HCT116 (cell line): ENCODE measurements around the gene BARD1. TPM values are rescaled to one million over a fixed set of nuclear protein-coding genes. Genes with fewer than 3 reads are reported as not detected.

Experiments used
- ATAC-seq: fragments of 200-7000 bp; cut with Tn5 transposase; 2 replicates; pipeline ENCODE4 v1.9.1; 2020; ENCODE audit warnings: mild to moderate bottlenecking, moderate library complexity
- BruUV-seq: library from RNA; stranded (reverse); fragments of 400-500 nt; replicated peaks from 2 replicates; lab custom pipeline; 2021; lab: Mats Ljungman, UMichigan
- CTCF ChIA-PET: fragments of 300-600 bp; sonication (Branson Sonifier 250); formaldehyde crosslinking; loops from one replicate; lab custom pipeline; 2021; ENCODE audit warnings: antibody characterized with exemption; lab: Charles Lee
- POLR2A ChIA-PET: fragments of 300-600, 350-600 bp; sonication (Branson Sonifier 250); formaldehyde crosslinking; loops from one replicate; lab custom pipeline; 2021; ENCODE audit warnings: antibody characterized with exemption; lab: Charles Lee
- RAD21 ChIA-PET, 2 experiments: fragments of 300-600 bp; sonication (Branson Sonifier 250); formaldehyde crosslinking; loops; one replicate each; lab custom pipeline; 2023; ENCODE audit warnings: low total read pairs in 2 of 2; ENCODE audit not compliant: uncharacterized antibody in 2 of 2, unreplicated experiment in 2 of 2, low non-redundant PET in 1 of 2; lab: Charles Lee
- DNase-seq: peaks from one replicate; pipeline ENCODE4 v3.0.0-alpha.2; 2010; ENCODE audit warnings: low read depth, low spot score
- H2AFZ ChIP-seq: fragments of 200-600 bp; shearing (Covaris generic), sonication (generic); 2 replicates; pipeline ENCODE4 v1.6.1; 2017; ENCODE audit warnings: low read depth, mixed run types, mixed read lengths, antibody characterized with exemption, low read length; ENCODE audit not compliant: poor library complexity, severe bottlenecking
- H3K27ac ChIP-seq: 2 replicates; pipeline ENCODE4 v1.5.1; 2012; ENCODE audit warnings: low read depth, low read length
- H3K27me3 ChIP-seq: fragments of 200-600 bp; sonication (generic); 2 replicates; pipeline ENCODE4 v1.6.1; 2016; ENCODE audit warnings: mixed run types, low read length, mixed read lengths; ENCODE audit not compliant: insufficient read depth
- H3K36me3 ChIP-seq, 2 experiments: fragments of 200-500 bp in 1 of 2; fragments of 200-600 bp in 1 of 2; sonication (Bioruptor generic) in 1 of 2; sonication (generic) in 1 of 2; 2 replicates each; pipeline versions ENCODE4 v1.5.1 to v1.6.1; 2014 to 2016; ENCODE audit warnings: low read length in 2 of 2, inconsistent platforms in 1 of 2, mixed read lengths in 1 of 2, mixed run types in 1 of 2; ENCODE audit not compliant: insufficient read depth in 2 of 2, control insufficient read depth in 1 of 2
- H3K4me1 ChIP-seq, 2 experiments: fragments of 200-600 bp in 1 of 2; sonication (generic) in 1 of 2; 2 replicates each; pipeline versions ENCODE4 v1.5.1 to v1.6.1; 2012 to 2017; ENCODE audit warnings: low read length in 2 of 2, inconsistent platforms in 1 of 2, mild to moderate bottlenecking in 1 of 2, mixed read lengths in 1 of 2, mixed run types in 1 of 2, moderate library complexity in 1 of 2; ENCODE audit not compliant: insufficient read depth in 2 of 2, control insufficient read depth in 1 of 2
- H3K4me2 ChIP-seq: fragments of 200-600 bp; sonication (generic); 2 replicates; pipeline ENCODE4 v1.6.1; 2017; ENCODE audit warnings: mixed run types, low read length, mixed read lengths
- H3K4me3 ChIP-seq, 2 experiments: fragments of 200-600 bp in 1 of 2; sonication (generic) in 1 of 2; replicated peaks in 1 of 2; 2 replicates each; pipeline ENCODE4 v1.5.1; 2011 to 2016; ENCODE audit warnings: low read length in 2 of 2, control low read depth in 1 of 2, low read depth in 1 of 2, mild to moderate bottlenecking in 1 of 2, mixed read lengths in 1 of 2, mixed run types in 1 of 2
- H3K79me2 ChIP-seq: fragments of 200-600 bp; sonication (generic); 2 replicates; pipeline ENCODE4 v1.6.1; 2017; ENCODE audit warnings: mild to moderate bottlenecking, mixed run types, low read length, moderate library complexity, mixed read lengths; ENCODE audit not compliant: insufficient read depth
- H3K9ac ChIP-seq: fragments of 200-600 bp; sonication (generic); 2 replicates; pipeline ENCODE4 v1.6.1; 2016; ENCODE audit warnings: low read length, mixed read lengths
- H3K9me2 ChIP-seq: fragments of 200-600 bp; sonication (generic), shearing (Covaris generic); 2 replicates; pipeline ENCODE4 v1.6.1; 2017; ENCODE audit warnings: mixed run types, mild to moderate bottlenecking, moderate library complexity; ENCODE audit not compliant: insufficient read depth
- H3K9me3 ChIP-seq, 2 experiments: fragments of 200-500 bp in 1 of 2; fragments of 200-600 bp in 1 of 2; sonication (Bioruptor generic) in 1 of 2; sonication (generic) in 1 of 2; 2 replicates each; pipeline ENCODE4 v1.6.1; 2014 to 2017; ENCODE audit warnings: low read length in 2 of 2, mixed read lengths in 2 of 2, inconsistent platforms in 1 of 2, low read depth in 1 of 2, mild to moderate bottlenecking in 1 of 2, mixed run types in 1 of 2, moderate library complexity in 1 of 2; ENCODE audit not compliant: control insufficient read depth in 1 of 2, insufficient read depth in 1 of 2
- H4K20me1 ChIP-seq: fragments of 200-600 bp; sonication (generic), shearing (Covaris generic); 2 replicates; pipeline ENCODE4 v1.6.1; 2017; ENCODE audit warnings: mixed run types, mild to moderate bottlenecking, moderate library complexity; ENCODE audit not compliant: insufficient read depth
- CBX3 ChIP-seq: IDR thresholded peaks from 2 replicates; pipeline ENCODE4 v1.6.1; 2012; ENCODE audit warnings: low read depth
- EGR1 ChIP-seq: IDR thresholded peaks from 2 replicates; pipeline ENCODE4 v1.6.1; 2012; ENCODE audit warnings: low read depth
- EZH2 ChIP-seq: fragments of 200-600 bp; sonication (generic); IDR thresholded peaks from 2 replicates; pipeline ENCODE4 v1.6.1; 2017; ENCODE audit warnings: antibody characterized with exemption, mixed run types
- JUND ChIP-seq: IDR thresholded peaks from 2 replicates; pipeline ENCODE4 v1.6.1; 2012
- POLR2A ChIP-seq: IDR thresholded peaks from 2 replicates; pipeline ENCODE4 v1.7.0; 2011; ENCODE audit warnings: borderline replicate concordance; ENCODE audit not compliant: insufficient read depth, insufficient read length; ENCODE audit errors: extremely low read depth
- RAD21 ChIP-seq: IDR thresholded peaks from 2 replicates; pipeline ENCODE4 v1.6.1; 2012; ENCODE audit warnings: low read depth, mild to moderate bottlenecking
- SP1 ChIP-seq: IDR thresholded peaks from 2 replicates; pipeline ENCODE4 v1.6.1; 2012; ENCODE audit warnings: low read depth
- TCF7L2 ChIP-seq: IDR thresholded peaks from 2 replicates; pipeline ENCODE4 v1.7.0; 2011; ENCODE audit warnings: borderline replicate concordance, inconsistent platforms; ENCODE audit not compliant: insufficient read depth, insufficient read length; ENCODE audit errors: extremely low read depth
- ZFX ChIP-seq: fragments of 450-650 bp; IDR thresholded peaks from 2 replicates; pipeline ENCODE4 v1.6.1; 2017
- intact Hi-C: fragments of 100-400 bp; cut with micrococcal nuclease; formaldehyde crosslinking; loops from 2 replicates; pipeline ENCODE4 v1.10.0; 2022
- total RNA-seq: library from RNA; stranded (reverse); gene quantifications from one replicate; pipeline ENCODE4 v1.2.1, GENCODE V29; 2021; ENCODE audit not compliant: unreplicated experiment
- TF ChIP-seq, protein P1 (sequence below), 3 experiments: fragments of 200-600 bp in 1 of 3; sonication (generic) in 1 of 3; IDR thresholded peaks in 2 of 3; conservative IDR thresholded peaks in 1 of 3; 2 replicates each; pipeline ENCODE4 v1.5.1; 2012 to 2017; ENCODE audit warnings: low read depth in 2 of 3, low read length in 2 of 3, antibody characterized with exemption in 1 of 3, borderline replicate concordance in 1 of 3, control low read depth in 1 of 3, mild to moderate bottlenecking in 1 of 3, mixed read lengths in 1 of 3, mixed run types in 1 of 3, moderate library complexity in 1 of 3; ENCODE audit not compliant: insufficient read depth in 1 of 3
- TF ChIP-seq, protein P2 (sequence below): IDR thresholded peaks from 2 replicates; pipeline ENCODE4 v1.6.1; 2012
- TF ChIP-seq, protein P3 (sequence below): IDR thresholded peaks from 2 replicates; pipeline ENCODE4 v1.6.1; 2012
- TF ChIP-seq, protein P4 (sequence below): IDR thresholded peaks from 2 replicates; pipeline ENCODE4 v1.6.1; 2011; ENCODE audit warnings: mild to moderate bottlenecking, low read length, moderate library complexity; ENCODE audit not compliant: insufficient replicate concordance; ENCODE audit errors: extremely low read depth

Gene BARD1
- total RNA-seq, 1 experiment from 2014 or later, result 19.3 TPM

- no peaks in the 10 kb centered on the region for H3K9me3 ChIP-seq
- H3K4me2 ChIP-seq, result no peak overlapping the region
- intact Hi-C loops, result no loop called here
- H3K9ac ChIP-seq, result no peak overlapping the region
- no peaks in the 10 kb centered on the region for H3K36me3 ChIP-seq
- no peak for ATAC-seq
- no peaks in the 10 kb centered on the region for H3K4me1 ChIP-seq
- ChIA-PET POLR2A (no interaction called here), RAD21 (no interaction called here), CTCF (no interaction called here)
- H3K27me3 ChIP-seq, result no peaks in the 10 kb centered on the region
- no peak overlapping the region for H3K27ac ChIP-seq
- BruUV-seq, result no TSS peak
- no peak overlapping the region for H2AFZ ChIP-seq
- no peaks in the 10 kb centered on the region for H3K9me2 ChIP-seq
- no peak overlapping the region for H3K4me3 ChIP-seq
- TF ChIP-seq, protein P1, sequence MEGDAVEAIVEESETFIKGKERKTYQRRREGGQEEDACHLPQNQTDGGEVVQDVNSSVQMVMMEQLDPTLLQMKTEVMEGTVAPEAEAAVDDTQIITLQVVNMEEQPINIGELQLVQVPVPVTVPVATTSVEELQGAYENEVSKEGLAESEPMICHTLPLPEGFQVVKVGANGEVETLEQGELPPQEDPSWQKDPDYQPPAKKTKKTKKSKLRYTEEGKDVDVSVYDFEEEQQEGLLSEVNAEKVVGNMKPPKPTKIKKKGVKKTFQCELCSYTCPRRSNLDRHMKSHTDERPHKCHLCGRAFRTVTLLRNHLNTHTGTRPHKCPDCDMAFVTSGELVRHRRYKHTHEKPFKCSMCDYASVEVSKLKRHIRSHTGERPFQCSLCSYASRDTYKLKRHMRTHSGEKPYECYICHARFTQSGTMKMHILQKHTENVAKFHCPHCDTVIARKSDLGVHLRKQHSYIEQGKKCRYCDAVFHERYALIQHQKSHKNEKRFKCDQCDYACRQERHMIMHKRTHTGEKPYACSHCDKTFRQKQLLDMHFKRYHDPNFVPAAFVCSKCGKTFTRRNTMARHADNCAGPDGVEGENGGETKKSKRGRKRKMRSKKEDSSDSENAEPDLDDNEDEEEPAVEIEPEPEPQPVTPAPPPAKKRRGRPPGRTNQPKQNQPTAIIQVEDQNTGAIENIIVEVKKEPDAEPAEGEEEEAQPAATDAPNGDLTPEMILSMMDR (IDR thresholded peaks at IDR 0.05 in 2 of 3, conservative IDR thresholded peaks at IDR 0.05 in 1 of 3; ENCODE audit: borderline replicate concordance in 1 of 3, insufficient read depth in 1 of 3, low read depth in 2 of 3, low read length in 2 of 3), result no peak
- no peak for TF ChIP-seq JUND
- TF ChIP-seq POLR2A, result no peak
- no peak for TF ChIP-seq EGR1
- TF ChIP-seq, protein P2, sequence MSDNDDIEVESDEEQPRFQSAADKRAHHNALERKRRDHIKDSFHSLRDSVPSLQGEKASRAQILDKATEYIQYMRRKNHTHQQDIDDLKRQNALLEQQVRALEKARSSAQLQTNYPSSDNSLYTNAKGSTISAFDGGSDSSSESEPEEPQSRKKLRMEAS, result no peak
- no peak for TF ChIP-seq EZH2
- TF ChIP-seq, protein P3, sequence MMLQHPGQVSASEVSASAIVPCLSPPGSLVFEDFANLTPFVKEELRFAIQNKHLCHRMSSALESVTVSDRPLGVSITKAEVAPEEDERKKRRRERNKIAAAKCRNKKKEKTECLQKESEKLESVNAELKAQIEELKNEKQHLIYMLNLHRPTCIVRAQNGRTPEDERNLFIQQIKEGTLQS, result no peak
- TF ChIP-seq SP1, result no peak
- no peak for TF ChIP-seq TCF7L2
- TF ChIP-seq CBX3, result no peak
- TF ChIP-seq, protein P4, sequence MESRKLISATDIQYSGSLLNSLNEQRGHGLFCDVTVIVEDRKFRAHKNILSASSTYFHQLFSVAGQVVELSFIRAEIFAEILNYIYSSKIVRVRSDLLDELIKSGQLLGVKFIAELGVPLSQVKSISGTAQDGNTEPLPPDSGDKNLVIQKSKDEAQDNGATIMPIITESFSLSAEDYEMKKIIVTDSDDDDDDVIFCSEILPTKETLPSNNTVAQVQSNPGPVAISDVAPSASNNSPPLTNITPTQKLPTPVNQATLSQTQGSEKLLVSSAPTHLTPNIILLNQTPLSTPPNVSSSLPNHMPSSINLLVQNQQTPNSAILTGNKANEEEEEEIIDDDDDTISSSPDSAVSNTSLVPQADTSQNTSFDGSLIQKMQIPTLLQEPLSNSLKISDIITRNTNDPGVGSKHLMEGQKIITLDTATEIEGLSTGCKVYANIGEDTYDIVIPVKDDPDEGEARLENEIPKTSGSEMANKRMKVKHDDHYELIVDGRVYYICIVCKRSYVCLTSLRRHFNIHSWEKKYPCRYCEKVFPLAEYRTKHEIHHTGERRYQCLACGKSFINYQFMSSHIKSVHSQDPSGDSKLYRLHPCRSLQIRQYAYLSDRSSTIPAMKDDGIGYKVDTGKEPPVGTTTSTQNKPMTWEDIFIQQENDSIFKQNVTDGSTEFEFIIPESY, result no peak
- TF ChIP-seq RAD21, result no peak
- no peak for TF ChIP-seq ZFX
- DNase-seq, result no peak
- H4K20me1 ChIP-seq, result no peaks in the 10 kb centered on the region
- H3K79me2 ChIP-seq, result no peaks in the 10 kb centered on the region
These were observed 132.9 kb downstream of the BARD1 start for GRCh38 chr2:214676421-214677089.
